ENCODE measurements around the gene FMNL2.

Gene FMNL2

DNA sequence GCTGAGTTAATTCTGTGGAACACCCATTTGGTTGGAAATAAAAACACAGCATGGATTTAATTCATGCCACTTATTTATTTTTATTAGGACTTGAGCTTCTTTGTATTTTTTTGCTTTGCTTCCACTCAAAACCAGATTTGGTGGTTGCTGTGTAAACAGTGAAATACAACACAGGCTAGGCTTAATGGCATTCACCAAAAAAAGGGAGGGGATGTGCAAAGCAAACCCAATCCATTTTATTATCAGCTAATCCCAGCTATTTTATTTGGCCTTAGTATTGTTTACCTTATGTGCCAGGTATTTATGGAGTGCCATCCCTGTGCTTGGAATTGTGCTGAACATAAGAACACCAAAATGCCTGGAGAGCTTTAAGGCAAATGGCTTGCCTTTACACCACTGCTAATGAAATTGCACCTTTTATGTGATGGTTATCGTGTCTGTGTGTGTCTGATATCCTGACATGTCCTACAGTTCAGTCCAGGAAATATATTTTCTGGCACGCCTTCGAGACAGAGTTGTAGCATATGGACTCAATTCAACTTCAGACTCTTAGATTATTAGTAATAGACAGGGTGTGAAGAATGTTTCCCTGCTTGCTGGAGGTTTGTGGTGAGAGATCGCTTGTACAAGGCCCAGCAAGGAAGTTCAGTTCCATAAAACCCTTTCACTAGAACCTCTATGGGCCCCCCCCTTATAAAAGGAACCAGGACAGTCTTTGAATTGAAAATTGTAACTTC lies 282.6 kb downstream of the FMNL2 start:
- DNase-seq (ENCODE audit: low read depth), result no peak

- DNase-seq (ENCODE audit: low read depth), result no peak
Measured at GRCh38 chr2:152618193-152618564, 283.2 kb downstream of the FMNL2 start.

GRCh38 chr2:152620208-152620607 lies 285.2 kb downstream of the FMNL2 start:
- no peak for DNase-seq (ENCODE audit: low read depth)

DNA sequence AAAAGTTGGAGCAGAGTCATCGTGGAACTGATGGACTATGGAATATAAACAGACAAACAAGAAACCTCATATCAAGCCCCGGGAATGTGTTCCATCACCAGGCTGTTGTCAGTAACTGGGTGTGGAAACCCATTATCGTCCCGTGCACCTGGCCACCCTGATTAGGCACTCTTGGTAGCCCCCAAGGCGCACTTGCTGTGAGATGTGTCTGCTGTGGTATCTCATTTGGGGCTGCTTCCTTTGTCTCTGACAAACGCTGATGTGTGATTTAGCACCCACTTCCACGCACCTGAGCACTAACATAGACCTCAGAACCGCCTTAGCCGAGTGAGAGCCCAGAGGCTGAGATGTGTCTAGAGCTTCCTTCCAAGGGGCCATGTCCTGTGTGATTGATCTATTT lies 286.0 kb downstream of the FMNL2 start:
- no peak for DNase-seq (ENCODE audit: low read depth)

DNA sequence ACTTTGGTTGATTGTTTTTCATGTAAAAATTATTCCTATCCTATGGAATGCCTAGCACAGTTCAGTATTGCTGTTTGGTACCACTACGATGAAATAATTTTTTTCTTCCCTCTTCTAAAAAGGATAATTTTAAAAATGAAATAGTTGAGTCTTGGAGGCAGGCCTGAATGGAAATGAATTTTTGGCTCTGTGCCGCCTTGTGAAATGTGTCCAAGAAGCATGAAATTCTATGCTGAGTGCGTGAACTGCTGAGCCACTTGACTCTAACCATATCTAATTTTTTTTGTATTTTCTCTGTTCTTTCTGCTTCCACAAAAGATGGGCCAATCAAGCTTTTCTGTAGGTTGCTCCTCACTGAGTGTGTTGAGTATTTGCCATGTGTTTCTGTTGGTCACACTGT lies 287.2 kb downstream of the FMNL2 start:
- no peak for DNase-seq (ENCODE audit: low read depth)

- no peak for DNase-seq (ENCODE audit: low read depth)
Measured at GRCh38 chr2:152623076-152623740, 288.2 kb downstream of the FMNL2 start.

DNA sequence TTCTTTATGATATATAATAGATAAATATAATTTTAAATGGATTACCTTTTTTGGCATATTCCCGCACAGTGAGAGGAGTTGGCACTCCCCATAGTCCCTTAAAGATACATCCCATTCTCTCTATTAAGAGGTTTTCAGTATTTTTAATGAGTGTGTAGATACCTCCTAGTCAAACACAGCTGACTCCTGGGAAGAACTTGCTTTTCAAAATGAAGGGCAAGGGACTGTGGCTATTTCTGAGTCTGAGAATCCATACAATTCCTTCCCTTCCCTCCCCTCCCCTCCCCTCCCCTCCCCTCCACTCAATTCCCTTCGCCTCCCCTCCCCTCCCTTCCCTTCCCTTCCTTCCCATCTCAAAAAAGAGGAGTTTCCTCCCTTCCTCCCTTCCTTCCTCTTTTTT lies 288.8 kb downstream of the FMNL2 start:
- DNase-seq (ENCODE audit: low read depth), result no peak

DNA sequence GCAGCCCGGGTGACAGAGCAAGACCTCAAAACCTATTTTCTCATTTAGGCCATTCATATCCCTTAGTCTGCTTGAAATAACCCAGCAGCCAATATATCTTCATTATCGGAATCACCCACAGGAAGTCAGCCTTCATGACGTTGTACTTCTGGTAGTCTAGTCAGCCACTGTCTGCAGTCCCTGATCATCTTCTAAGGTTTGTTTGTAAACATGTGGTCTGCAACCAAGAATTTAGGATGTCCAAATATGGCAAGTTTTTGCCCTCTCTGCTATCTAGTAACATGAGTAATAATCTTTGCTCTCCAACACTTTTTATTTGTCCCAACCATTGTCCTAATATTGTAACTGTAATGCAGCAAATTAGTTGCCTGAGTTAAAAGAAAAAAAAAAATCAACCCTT lies 289.8 kb downstream of the FMNL2 start:
- no peak for DNase-seq (ENCODE audit: low read depth)

DNA sequence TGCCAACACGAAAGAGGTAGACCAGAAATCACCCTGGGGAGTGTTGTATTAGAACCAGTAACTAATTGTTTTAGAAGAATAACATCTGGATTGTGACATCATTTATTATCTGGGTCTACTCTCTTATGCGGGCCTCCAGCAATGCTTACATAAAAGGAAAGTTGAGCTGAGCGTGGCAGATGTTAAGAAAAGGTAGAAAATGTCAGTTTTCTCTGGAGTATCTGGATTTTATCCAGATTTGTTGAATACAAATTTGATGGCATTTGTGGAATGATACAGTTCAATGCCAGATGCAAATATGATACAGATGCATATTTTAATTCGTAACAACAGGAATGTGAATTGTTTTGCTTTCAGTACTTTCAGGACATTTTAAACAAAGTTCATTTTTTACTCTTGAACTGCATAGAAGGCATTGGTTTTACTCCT lies 292.0 kb downstream of the FMNL2 start:
- DNase-seq (ENCODE audit: low read depth), result no peak

- no peak for DNase-seq (ENCODE audit: low read depth)
Measured at GRCh38 chr2:152627351-152627957, 292.5 kb downstream of the FMNL2 start.

DNA sequence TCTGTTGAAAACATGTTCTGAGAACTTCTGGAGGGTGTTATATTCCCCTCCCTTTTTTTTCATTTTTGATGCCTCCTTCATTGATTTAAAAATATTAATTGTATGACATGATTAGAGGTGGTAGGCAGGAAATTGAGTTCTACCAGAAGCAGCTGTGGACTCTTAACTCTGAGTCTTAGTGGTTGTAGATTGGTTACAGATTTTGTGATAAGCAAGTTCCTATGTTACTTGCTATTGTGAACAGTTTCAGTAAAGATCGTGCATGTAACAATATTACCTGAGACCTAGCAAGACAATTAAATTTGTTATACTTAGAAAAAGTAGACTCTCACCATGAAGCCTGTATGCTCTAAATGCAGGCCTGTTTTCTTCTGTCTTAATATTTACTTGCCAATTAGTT lies 294.2 kb downstream of the FMNL2 start:
- DNase-seq (ENCODE audit: low read depth), result no peak

DNA sequence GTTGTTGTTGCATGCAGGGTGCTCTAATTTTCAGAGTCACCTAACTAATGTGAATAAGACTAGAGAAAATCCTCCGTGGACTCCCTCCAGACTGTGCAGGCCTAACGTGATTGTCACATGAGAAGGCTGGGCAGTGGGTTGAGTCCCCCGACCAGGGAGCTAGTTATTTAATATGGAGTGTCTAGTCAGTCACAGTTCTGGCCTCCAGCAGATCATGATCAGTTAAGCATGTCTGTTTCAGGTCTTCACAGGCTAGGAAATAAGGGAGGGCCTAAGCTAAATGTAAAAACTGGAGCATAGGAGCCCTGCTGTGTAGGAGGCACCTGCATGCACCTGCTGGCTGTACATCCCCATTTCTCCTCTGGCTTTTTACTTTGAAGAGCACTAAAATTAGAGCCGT lies 295.5 kb downstream of the FMNL2 start:
- DNase-seq (ENCODE audit: low read depth), result no peak

DNA sequence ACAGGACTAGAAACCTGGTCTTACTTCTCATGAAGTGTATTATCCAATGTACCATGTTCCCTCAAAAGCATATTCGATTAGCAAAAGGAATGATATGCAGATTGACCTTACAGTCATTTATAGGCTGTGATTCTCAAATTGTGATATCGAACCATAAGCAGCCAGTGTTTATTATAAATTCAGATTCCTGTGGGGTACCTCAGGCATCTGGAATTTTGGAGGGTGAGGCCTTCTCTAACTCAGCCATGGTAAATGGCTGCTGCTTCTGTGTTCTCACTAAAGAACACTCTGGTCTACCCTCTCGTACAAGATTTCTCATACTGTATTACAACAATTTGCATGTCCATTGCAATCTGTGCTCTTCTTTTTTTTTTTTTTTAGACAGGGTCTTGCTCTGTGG lies 297.8 kb downstream of the FMNL2 start:
- DNase-seq (ENCODE audit: low read depth), result no peak

DNA sequence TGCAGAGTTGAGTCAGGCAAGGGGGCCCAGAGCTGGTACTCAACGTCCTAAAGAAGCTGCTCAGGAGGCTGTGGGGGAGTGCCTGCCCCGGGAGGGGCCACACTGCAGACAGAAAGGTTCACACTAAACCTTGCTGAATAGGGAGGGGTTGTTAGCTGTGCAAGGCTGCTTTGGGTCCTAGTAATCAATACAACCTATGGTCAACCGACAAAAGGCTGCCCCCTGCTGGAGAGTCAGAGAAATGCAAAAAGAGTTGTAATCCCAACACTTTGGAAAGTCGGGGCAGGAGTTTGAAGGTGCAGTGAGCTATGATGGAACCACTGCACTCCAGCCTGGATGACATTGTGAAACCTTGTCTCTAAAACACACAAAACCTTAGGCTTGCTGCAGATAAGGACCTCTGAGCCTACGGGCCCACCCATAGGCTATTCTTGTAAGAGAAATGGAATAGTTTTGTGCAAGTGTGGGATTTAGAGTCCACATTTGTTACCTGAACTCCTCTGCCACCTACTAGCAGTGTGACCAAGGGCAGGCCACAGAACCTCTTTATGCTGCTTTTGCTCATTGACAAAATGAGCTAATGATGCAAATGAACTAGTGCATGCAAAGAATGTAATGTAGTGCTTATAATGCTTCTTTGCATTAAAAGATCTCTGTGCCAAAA lies 300.8 kb downstream of the FMNL2 start:
- DNase-seq (ENCODE audit: low read depth), result peak; percentile 42

DNA sequence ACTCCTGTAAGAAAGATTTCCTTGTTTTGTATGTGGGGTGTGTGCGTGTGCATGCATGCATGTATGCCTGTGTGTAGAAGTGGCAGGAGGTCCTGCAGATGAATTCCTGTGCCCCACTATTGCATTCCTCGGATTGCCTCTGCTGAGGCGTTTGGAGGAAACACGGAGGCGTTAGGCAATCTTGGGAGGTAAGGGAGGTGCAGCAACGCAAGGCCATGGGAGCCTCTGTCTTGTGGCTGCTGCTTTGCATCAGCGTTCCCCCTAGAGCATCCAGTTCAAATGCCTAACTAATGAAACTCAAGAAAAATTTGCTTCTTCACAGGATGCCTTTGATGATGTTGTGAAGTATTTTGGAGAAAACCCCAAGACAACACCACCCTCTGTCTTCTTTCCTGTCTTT lies 302.3 kb downstream of the FMNL2 start:
- DNase-seq (ENCODE audit: low read depth), result no peak

GRCh38 chr2:152638056-152638455 lies 303.1 kb downstream of the FMNL2 start:
- no peak for DNase-seq (ENCODE audit: low read depth)

- no peak for DNase-seq (ENCODE audit: low read depth)
Measured at GRCh38 chr2:152638590-152638989, 303.6 kb downstream of the FMNL2 start.

DNA sequence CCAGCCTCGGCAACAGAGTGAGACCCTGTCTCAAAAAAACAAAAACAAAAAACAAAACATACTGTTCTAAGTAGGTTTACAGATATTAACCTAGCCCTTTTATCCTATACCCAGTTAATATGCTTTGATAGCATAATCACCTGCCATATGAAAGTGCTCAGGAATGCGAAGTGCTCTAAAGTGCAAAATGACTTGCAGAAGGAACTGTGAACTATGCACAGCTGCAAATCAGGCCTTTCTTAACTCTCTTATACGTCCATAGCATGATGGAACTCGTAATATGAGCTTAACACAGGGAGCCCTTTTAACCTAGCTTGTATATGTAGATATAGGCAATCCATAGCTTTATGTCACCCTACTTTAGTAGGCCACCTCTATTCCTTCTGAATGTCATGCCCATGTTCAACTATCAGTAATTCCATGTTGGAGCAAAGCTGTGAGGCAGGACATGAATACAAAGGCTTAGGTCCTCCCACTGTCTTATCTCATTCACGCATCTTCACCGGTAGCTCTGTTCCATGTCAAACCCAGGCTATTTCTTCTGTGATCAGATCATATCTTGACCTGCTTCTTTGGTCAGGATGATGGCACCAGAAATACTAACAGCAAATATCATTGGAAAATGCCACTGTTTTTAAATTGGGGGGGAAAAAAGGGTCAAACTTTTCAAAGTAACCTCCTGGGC lies 309.4 kb downstream of the FMNL2 start:
- DNase-seq (ENCODE audit: low read depth), result no peak

DNA sequence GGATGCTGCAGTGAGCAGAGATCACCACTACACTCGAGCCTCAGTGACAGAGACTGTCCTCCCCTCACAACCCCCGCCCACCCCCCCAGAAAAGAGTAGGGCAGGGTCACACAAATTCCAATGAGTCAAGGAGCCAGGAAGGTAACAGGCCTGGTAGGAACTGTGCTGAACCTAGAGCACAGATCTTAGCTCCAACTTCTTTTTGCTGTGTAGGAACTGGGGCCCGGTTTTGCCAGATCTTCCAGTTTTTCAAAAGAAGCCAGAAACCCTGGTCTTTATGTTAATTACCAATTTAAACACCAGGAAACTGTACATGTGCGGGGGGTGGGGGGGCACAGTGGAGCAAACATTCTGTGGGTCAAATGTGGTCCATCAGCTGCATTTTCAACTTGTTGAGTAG lies 311.3 kb downstream of the FMNL2 start:
- DNase-seq (ENCODE audit: low read depth), result no peak

GRCh38 chr2:152646775-152647174 lies 311.8 kb downstream of the FMNL2 start:
- DNase-seq (ENCODE audit: low read depth), result no peak

DNA sequence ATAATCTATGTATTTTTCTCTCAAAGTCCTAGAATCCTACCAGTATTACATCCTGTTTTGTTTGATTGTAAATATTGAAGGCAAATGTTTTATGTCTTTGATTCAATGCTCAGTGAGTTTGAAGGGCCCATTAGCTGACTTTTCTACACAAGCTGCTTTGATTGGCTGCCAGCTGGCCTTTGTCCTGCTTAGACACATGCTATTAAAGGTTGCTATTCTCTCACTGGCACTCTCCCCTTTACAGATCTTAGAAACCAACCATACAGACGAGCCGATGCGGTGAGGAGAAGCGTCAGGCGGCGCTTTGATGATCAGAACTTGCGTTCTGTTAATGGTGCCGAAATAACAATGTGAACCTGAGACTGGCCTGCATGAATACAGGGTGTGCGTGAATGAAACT lies 312.6 kb downstream of the FMNL2 start:
- no peak for DNase-seq (ENCODE audit: low read depth)

- no peak for DNase-seq (ENCODE audit: low read depth)
Measured at GRCh38 chr2:152648336-152648735, 313.4 kb downstream of the FMNL2 start.
